ENCODE data around the gene SH3YL1.

The SH3YL1 gene

GRCh38 chr2:209470-209869 lies 54.4 kb downstream of the SH3YL1 start:
- Histone ChIP-seq H3K4me3 (ENCODE audit: low read length) (no peak overlapping the region), H4K20me1 (ENCODE audit: control insufficient read depth, insufficient read depth, low read depth, low read length) (no peaks in the 10 kb centered on the region), H3K36me3 (ENCODE audit: control insufficient read depth, low read length) (no peaks in the 10 kb centered on the region), H3K79me2 (ENCODE audit: control insufficient read depth, low read length) (no peaks in the 10 kb centered on the region), H3K4me1 (ENCODE audit: control insufficient read depth, low read length) (no peaks in the 10 kb centered on the region), H3F3A (ENCODE audit: control insufficient read depth, insufficient read depth) (no peaks in the 10 kb centered on the region), H3K27ac (ENCODE audit: low read depth, low read length) (no peak overlapping the region), H3K9me3 (ENCODE audit: control insufficient read depth, insufficient read depth, low read length) (peaks cover 4% of the 10 kb centered on the region; the same call in 1 of the 2 replicates), H3K4me2 (ENCODE audit: low read length) (no peak overlapping the region), H3K9me2 (replicated peaks; ENCODE audit: control insufficient read depth, low read length) (no peaks in the 10 kb centered on the region), H3K27me3 (ENCODE audit: control insufficient read depth, low read length) (no peaks in the 10 kb centered on the region)
- TF ChIP-seq, protein P1, sequence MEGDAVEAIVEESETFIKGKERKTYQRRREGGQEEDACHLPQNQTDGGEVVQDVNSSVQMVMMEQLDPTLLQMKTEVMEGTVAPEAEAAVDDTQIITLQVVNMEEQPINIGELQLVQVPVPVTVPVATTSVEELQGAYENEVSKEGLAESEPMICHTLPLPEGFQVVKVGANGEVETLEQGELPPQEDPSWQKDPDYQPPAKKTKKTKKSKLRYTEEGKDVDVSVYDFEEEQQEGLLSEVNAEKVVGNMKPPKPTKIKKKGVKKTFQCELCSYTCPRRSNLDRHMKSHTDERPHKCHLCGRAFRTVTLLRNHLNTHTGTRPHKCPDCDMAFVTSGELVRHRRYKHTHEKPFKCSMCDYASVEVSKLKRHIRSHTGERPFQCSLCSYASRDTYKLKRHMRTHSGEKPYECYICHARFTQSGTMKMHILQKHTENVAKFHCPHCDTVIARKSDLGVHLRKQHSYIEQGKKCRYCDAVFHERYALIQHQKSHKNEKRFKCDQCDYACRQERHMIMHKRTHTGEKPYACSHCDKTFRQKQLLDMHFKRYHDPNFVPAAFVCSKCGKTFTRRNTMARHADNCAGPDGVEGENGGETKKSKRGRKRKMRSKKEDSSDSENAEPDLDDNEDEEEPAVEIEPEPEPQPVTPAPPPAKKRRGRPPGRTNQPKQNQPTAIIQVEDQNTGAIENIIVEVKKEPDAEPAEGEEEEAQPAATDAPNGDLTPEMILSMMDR (IDR thresholded peaks at IDR 0.05; ENCODE audit: low read depth, low read length, poor library complexity, severe bottlenecking): no peak
- TF ChIP-seq EZH2phosphoT487 (IDR thresholded peaks at IDR 0.05; ENCODE audit: borderline replicate concordance, low read length): no peak

- Histone ChIP-seq H3K4me2 (ENCODE audit: low read length) (no peak overlapping the region), H3K79me2 (ENCODE audit: control insufficient read depth, low read length) (no peaks in the 10 kb centered on the region), H3K27me3 (ENCODE audit: control insufficient read depth, low read length) (no peaks in the 10 kb centered on the region), H3K36me3 (ENCODE audit: control insufficient read depth, low read length) (no peaks in the 10 kb centered on the region), H3F3A (ENCODE audit: control insufficient read depth, insufficient read depth) (no peaks in the 10 kb centered on the region), H3K9me3 (ENCODE audit: control insufficient read depth, insufficient read depth, low read length) (peaks cover 4% of the 10 kb centered on the region; the same call in 1 of the 2 replicates), H3K27ac (ENCODE audit: low read depth, low read length) (no peak overlapping the region), H3K4me1 (ENCODE audit: control insufficient read depth, low read length) (no peaks in the 10 kb centered on the region), H3K9me2 (replicated peaks; ENCODE audit: control insufficient read depth, low read length) (no peaks in the 10 kb centered on the region), H3K4me3 (ENCODE audit: low read length) (no peak overlapping the region), H4K20me1 (ENCODE audit: control insufficient read depth, insufficient read depth, low read depth, low read length) (no peaks in the 10 kb centered on the region)
- no peak for TF ChIP-seq EZH2phosphoT487 (IDR thresholded peaks at IDR 0.05; ENCODE audit: borderline replicate concordance, low read length)
- TF ChIP-seq, protein P1 (IDR thresholded peaks at IDR 0.05; ENCODE audit: low read depth, low read length, poor library complexity, severe bottlenecking): no peak
These were observed 55.5 kb downstream of the SH3YL1 start for GRCh38 chr2:208335-208734.

DNA sequence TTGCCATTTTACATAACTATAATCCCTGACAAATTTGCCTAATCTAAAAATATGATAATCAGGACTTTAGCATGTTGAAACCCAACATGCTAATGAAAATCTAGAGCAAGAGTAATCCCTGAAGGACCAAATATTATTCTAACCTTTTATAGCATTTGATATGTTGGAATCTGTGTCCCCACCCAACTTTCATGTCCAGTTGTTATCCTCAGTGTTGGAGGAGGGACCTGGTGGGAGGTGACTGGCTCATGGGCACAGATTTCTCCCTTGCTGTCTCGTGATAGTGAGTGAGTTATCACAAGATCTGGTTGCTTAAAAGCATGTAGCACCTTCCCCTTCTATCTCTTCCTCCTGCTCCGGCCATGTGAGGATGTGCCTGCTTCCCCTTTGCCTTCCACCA lies 59.8 kb downstream of the SH3YL1 start:
- no peaks in the 10 kb centered on the region for H3K79me2 ChIP-seq (ENCODE audit: control insufficient read depth, low read length)
- H3K4me3 ChIP-seq (ENCODE audit: low read length): no peak overlapping the region
- H4K20me1 ChIP-seq (ENCODE audit: control insufficient read depth, insufficient read depth, low read depth, low read length): no peaks in the 10 kb centered on the region
- H3K4me1 ChIP-seq (ENCODE audit: control insufficient read depth, low read length): no peaks in the 10 kb centered on the region
- no peaks in the 10 kb centered on the region for H3F3A ChIP-seq (ENCODE audit: control insufficient read depth, insufficient read depth)
- no peak overlapping the region for H3K4me2 ChIP-seq (ENCODE audit: low read length)
- peaks cover 4% of the 10 kb centered on the region; the same call in 1 of the 2 replicates for H3K9me3 ChIP-seq (ENCODE audit: control insufficient read depth, insufficient read depth, low read length)
- no peak overlapping the region for H3K27ac ChIP-seq (ENCODE audit: low read depth, low read length)
- no peaks in the 10 kb centered on the region for H3K27me3 ChIP-seq (ENCODE audit: control insufficient read depth, low read length)
- no peak for TF ChIP-seq EZH2phosphoT487 (IDR thresholded peaks at IDR 0.05; ENCODE audit: borderline replicate concordance, low read length)
- TF ChIP-seq, protein P1 (IDR thresholded peaks at IDR 0.05; ENCODE audit: low read depth, low read length, poor library complexity, severe bottlenecking): no peak
- H3K36me3 ChIP-seq (ENCODE audit: control insufficient read depth, low read length): no peaks in the 10 kb centered on the region
- H3K9me2 ChIP-seq (replicated peaks; ENCODE audit: control insufficient read depth, low read length): no peaks in the 10 kb centered on the region
